Skeletal muscle tissue (tissue), 4 donors: ENCODE results near the gene ZNF749. TPM values are rescaled to one million over a fixed set of nuclear protein-coding genes. Genes with fewer than 3 reads are reported as not detected.

Experiments used
- H3K27ac ChIP-seq: one replicate; pipeline ENCODE4 v1.7.0; 2013; ENCODE audit warnings: mild to moderate bottlenecking, low read depth, low read length, inconsistent platforms
- H3K27me3 ChIP-seq, 3 donors: one replicate each; pipeline ENCODE4 v1.7.0; 2013; ENCODE audit warnings: low read length in 3 of 3; ENCODE audit not compliant: control insufficient read depth in 3 of 3, insufficient read depth in 3 of 3
- H3K36me3 ChIP-seq, 3 donors: one replicate each; pipeline ENCODE4 v1.7.0; 2013; ENCODE audit warnings: low read length in 3 of 3; ENCODE audit not compliant: control insufficient read depth in 3 of 3, insufficient read depth in 3 of 3
- H3K4me1 ChIP-seq, 3 donors: one replicate each; pipeline ENCODE4 v1.7.0; 2013; ENCODE audit warnings: low read length in 3 of 3, mild to moderate bottlenecking in 3 of 3; ENCODE audit not compliant: control insufficient read depth in 3 of 3, insufficient read depth in 3 of 3
- H3K4me3 ChIP-seq, 3 donors: one replicate each; pipeline ENCODE4 v1.7.0; 2013; ENCODE audit warnings: low read length in 3 of 3
- H3K9ac ChIP-seq, 3 donors: one replicate each; pipeline ENCODE4 v1.7.0; 2013; ENCODE audit warnings: low read length in 3 of 3, mild to moderate bottlenecking in 3 of 3, moderate library complexity in 2 of 3, low read depth in 1 of 3
- H3K9me3 ChIP-seq, 3 donors: one replicate each; pipeline ENCODE4 v1.7.0; 2013; ENCODE audit warnings: low read length in 3 of 3; ENCODE audit not compliant: control insufficient read depth in 3 of 3
- total RNA-seq: library from RNA; depleted of rRNA; stranded (reverse); fragments of >200 nt; gene quantifications from one replicate; pipeline ENCODE4 v1.2.3, GENCODE V29; 2014
- donor health status: Osteomylitis.

ZNF749 gene
- 13.6 TPM for total RNA-seq

DNA sequence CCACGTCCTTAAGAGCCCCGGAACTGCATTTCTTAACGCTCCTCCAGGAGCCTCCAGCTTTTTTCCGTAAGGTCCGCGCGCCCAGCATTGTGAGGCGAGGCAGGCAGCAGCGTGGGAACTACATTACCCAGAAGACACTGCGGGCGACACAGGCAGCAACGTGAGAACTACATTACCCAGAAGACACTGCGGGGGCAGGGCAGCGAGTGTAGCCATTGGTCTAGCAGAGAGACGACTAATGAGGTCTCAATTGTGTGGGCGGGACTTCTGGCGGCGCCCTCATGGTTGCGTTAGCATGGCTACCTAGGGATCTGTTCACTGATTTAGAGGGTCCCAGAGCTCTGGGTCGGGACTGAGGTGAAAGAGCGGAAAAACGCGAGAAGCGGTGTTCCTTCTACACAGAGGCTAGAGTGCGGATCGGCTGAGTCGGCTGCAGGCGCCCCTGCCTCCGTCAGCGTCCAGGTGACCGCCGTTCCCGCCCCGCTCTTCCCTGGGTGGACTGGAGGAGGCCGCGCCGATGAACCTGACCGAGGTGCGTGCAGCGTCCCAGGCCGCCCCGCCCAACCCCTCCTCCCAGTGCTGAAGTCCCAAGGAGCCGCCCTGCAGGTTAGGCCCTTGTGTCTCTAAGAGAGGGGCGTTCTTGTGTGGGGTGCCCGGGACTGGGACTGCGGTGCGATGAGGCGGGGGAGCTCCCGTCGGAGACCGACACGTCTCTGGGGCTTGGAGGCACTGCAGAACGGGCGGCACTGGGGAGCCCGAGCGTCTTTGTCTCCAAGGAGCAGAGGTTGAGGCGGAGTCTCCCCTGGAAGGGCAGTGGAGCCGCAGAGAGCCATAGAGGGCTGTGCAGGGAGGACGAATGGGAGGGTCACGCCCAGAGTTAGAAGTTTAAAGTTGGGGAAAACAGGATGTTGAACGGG is at the start of gene ZNF749:
Gene ZNF749 (plus strand): TSS at position 264 of the 917 bp plus-strand sequence. CDS start 254 bp downstream, at position 518.
- Histone ChIP-seq H3K4me1 (peaks cover 12 to 20% (median 16%) of the 10 kb centered on the region in 3 donors), H3K27ac (no peak within 1 kb of the TSS), H3K4me3 (peak within 1 kb of the TSS; percentile 83 to 93 (median 93)), H3K9ac (peak within 1 kb of the TSS; percentile 81 to 89 (median 82)), H3K27me3 (no peaks in the 10 kb centered on the region), H3K36me3 (peaks cover 6 to 10% (median 7%) of the 10 kb centered on the region in 3 donors), H3K9me3 (peaks cover 0 to 2% (median 0%) of the 10 kb centered on the region in 3 donors)

DNA sequence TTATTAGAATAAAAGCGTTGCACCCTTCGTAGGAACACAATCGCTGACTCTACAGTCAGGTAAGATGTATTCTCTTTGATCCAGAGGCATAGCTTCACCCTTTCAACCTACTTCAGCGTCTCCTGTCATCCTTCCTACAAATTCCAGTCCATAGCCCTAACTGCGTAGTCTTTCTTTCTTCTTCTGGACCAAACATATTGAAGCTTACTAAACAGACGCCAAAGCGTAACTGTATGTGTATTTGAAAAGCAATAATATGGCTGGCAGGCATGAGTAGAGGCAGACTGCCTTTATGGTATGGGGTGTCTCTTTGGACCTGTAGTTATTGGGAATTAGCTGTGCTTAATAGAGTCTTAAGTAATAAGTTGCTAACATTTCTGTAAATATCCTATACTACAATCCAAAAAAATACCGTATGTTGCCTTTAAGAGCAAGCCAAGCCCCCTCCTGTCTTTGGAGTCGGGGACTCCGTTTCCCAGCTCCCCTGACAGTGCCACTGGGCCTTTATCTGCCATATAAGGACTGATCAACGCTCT is 45.9 kb upstream of the ZNF749 start:
- no peaks in the 10 kb centered on the region for H3K9me3 ChIP-seq
- H3K27ac ChIP-seq = peak overlapping the region; percentile 98
- peaks cover 13 to 22% (median 16%) of the 10 kb centered on the region in 3 donors for H3K4me1 ChIP-seq
- H3K27me3 ChIP-seq = no peaks in the 10 kb centered on the region
- peak overlapping the region; percentile 89 to 96 (median 94) for H3K9ac ChIP-seq
- peak overlapping the region; percentile 82 to 95 (median 93) for H3K4me3 ChIP-seq
- peaks cover 9 to 12% (median 12%) of the 10 kb centered on the region in 3 donors for H3K36me3 ChIP-seq

DNA sequence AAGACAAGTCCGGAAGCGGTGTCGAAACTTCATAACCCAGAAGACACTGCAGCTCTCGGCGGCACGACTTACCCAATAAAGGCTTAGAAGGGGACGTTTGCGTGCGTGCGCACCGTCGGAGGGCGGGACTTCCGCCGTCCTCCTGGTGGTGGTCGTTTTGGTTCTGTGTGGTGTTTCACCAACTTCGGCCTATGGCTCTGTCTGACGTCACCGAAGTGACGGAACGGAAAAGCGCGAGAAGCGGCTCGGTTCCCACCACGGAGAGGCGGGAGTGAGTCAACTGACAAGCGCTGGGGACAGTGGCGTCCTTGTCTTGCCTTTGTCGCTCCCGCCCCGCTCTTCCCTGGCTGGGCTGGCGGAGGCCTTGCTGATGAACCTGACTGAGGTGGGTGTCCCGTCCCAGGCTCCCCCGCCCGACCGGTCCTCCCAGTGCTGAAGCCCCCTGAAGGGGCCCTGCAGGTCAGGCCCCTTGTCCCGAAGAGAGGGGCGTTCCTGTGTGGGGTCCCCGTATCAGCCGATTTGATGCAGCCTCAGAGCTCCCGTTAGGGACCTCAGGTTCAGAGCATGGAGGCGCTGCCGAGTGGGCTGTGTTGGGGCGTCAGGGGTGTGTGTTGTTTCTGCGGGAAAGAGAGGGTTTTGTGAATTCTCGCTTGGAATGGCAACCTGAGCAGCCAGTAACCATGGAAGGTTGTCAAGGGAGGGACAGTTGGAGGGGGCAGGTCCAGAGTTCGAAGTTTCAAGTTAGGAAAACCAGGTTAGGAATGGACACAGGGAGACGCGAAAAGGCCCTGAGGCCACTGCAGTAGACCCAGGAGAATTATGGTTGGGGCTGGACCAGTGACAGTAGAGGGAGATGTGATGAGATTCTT is 45.2 kb upstream of the ZNF749 start, which contains the start of gene ZNF548:
Gene ZNF548 (plus strand): TSS at position 125 of the 869 bp plus-strand sequence. CDS start 246 bp downstream, at position 371.
- Histone ChIP-seq H3K27ac (peak within 1 kb of the TSS; percentile 98), H3K36me3 (peaks cover 9 to 17% (median 16%) of the 10 kb centered on the region in 3 donors), H3K27me3 (no peaks in the 10 kb centered on the region), H3K4me3 (peak within 1 kb of the TSS; percentile 82 to 95 (median 93)), H3K9me3 (no peaks in the 10 kb centered on the region), H3K4me1 (peaks cover 13 to 22% (median 16%) of the 10 kb centered on the region in 3 donors), H3K9ac (peak within 1 kb of the TSS; percentile 89 to 96 (median 94))

DNA sequence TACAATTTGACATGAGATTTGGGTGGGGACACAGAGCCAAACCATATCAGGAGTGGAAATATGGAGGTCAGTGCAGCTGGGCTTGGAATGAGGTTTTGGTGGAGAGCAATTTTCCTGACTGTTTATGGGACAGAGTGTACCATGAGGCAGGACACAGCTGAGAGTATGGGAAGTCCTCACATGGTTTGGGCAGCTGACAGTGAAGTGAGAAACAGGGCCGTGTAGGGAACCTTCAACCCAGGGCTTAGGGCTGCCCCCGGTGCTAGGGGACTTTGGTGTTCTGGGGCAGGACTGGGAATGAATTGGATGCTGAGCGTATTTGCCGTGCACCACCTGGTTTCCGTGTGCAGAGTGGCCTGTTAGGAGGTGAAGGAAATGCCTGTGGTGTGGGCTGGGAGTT is 39.4 kb upstream of the ZNF749 start:
- Histone ChIP-seq H3K4me1 (peaks cover 4 to 10% (median 7%) of the 10 kb centered on the region in 3 donors), H3K27ac (no peak overlapping the region), H3K27me3 (no peaks in the 10 kb centered on the region), H3K36me3 (peaks cover 50 to 56% (median 54%) of the 10 kb centered on the region in 3 donors), H3K4me3 (no peak overlapping the region), H3K9me3 (peaks cover 2 to 8% (median 5%) of the 10 kb centered on the region in 3 donors), H3K9ac (no peak overlapping the region)

DNA sequence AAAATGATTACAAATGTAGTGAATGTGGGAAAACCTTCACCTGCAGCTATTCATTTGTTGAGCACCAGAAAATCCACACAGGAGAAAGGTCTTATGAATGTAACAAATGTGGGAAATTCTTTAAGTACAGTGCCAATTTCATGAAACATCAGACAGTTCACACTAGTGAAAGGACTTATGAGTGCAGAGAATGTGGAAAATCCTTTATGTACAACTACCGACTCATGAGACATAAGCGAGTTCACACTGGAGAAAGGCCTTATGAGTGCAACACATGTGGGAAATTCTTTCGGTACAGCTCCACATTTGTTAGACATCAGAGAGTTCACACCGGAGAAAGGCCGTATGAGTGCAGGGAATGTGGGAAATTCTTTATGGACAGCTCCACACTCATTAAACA is 36.3 kb upstream of the ZNF749 start:
- H3K9me3 ChIP-seq = peaks cover 2 to 8% (median 5%) of the 10 kb centered on the region in 3 donors
- H3K36me3 ChIP-seq = peaks cover 45 to 54% (median 49%) of the 10 kb centered on the region in 3 donors
- H3K9ac ChIP-seq = no peak overlapping the region
- no peak overlapping the region for H3K27ac ChIP-seq
- H3K4me3 ChIP-seq = no peak overlapping the region
- peaks cover 0 to 3% (median 0%) of the 10 kb centered on the region in 3 donors for H3K4me1 ChIP-seq
- no peaks in the 10 kb centered on the region for H3K27me3 ChIP-seq

DNA sequence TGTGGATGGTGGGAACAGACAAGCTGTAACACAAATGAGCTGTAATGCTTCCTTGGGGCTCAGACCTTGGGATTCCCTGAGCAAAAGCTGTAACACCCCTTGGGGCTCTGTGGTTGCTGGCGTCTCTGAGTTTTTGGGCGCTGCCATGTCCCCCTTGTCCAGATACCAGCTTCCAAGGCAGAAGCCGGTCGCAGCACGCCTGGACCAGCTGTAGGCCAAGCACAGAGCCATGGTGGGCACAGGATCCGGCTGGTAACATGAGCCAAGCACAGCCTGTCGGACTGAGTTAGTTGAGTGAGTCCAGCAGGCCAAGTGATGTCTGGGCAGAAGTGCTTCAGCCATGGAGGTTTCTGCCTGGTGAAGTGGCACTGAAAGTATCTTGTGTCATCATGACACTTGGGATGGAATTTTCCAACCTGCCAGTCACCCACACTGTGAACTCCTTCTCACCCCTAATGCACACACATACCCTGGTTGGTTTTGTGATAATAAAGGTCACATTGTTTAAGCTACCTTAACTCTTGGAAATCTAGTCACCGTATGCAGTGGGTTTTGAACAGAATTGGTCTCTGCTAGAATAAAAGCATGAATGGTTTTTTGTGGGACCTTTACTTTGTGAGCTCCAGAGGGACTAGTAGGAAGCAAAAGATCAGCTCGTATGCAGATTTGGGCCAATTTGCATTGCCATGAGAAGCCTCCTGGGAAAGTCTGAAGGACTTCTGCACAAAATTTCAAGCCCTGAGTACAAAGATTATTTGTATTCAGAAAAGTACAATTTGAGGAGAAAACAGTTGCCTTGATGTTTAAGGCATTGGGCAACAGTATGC is 31.2 kb upstream of the ZNF749 start:
- Histone ChIP-seq H3K36me3 (peaks cover 10 to 15% (median 11%) of the 10 kb centered on the region in 3 donors), H3K4me1 (no peaks in the 10 kb centered on the region), H3K4me3 (no peak overlapping the region), H3K9me3 (no peaks in the 10 kb centered on the region), H3K27me3 (no peaks in the 10 kb centered on the region), H3K9ac (no peak overlapping the region), H3K27ac (no peak overlapping the region)

DNA sequence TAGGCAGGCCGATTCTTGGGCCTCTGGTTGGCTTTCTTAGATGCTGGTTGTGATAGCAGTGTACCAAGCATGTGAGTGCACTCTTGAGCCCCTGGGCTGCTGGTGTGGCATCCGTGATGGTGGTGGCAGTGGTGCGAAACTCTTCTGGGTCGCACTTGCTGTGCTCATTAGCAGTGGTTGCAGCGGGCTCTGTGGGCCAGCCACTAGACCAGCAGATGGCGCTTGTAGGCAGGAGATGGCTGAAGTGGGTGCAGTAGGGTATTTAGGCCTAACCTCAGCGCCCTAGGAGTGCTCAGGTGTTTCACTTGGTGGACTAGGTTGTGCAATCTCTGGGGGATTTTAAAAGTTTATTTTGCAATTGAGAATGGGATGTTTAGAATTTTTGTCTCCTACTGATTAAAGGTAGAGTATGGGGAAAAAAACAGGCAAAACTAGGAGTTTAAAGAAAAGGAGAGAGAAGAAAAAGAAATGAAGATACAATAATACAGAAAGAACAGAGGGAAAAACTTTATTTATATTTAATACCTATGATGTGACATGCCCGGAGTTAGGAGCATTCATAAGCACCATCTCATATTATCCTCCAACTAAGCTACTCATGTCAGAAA is 28.5 kb upstream of the ZNF749 start:
- Histone ChIP-seq H3K9me3 (no peaks in the 10 kb centered on the region), H3K27me3 (no peaks in the 10 kb centered on the region), H3K4me3 (no peak overlapping the region), H3K9ac (peak overlapping the region in 1 of 3 donors; percentile 52), H3K4me1 (peaks cover 7 to 11% (median 7%) of the 10 kb centered on the region in 3 donors), H3K36me3 (peaks cover 2 to 6% (median 3%) of the 10 kb centered on the region in 3 donors), H3K27ac (no peak overlapping the region)

DNA sequence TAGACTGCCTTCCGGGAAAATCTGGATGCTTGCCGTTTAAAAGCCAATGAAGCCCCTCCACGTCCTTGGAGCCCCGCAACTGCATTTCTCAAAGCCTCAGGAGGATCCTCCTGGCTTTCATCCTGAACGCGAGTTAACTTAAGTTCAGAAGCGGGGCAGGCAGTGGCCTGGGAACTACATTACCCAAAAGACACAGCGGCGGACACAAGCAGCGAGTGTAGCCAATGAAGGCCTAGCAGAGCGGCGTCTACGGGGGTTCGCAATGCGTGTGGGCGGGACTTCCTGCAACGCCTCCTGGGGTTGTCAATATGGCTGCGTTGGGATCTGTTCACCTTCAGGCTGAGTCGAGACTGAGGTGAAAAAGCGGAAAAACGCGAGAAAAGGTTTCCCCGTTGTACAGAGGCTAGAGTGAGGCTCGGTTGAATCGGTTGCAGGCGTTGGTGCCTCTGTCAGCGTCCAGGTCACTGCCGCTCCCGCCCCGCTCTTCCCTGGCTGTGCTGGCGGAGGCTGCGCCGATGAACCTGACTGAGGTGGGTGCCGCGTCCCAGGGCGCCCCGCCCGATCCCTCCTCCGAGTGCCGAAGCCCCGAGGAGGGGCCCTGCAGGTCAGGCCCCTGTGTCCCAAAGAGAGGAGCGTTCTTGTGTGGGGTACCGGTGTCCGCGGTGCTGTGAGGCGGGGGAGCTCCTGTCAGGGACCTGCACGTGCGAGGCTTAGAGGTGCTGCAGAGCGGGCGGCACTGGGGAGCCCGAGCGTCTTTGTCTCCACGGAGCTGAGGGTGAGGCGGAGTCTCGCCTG is 24.1 kb upstream of the ZNF749 start, which contains the start of gene ZNF17:
Gene ZNF17 (plus strand): TSS at position 285 of the 795 bp plus-strand sequence. CDS start 2,455 bp downstream, outside the sequence.
- Histone ChIP-seq H3K27ac (peak within 1 kb of the TSS; percentile 79), H3K4me3 (peak within 1 kb of the TSS; percentile 97 to 99 (median 99))

More for the DNA sequence above, 24.1 kb upstream of the ZNF749 start, which contains the start of gene ZNF17:
- no peaks in the 10 kb centered on the region for H3K27me3 ChIP-seq
- H3K4me1 ChIP-seq = peaks cover 15 to 21% (median 16%) of the 10 kb centered on the region in 3 donors
- H3K9me3 ChIP-seq = no peaks in the 10 kb centered on the region
- peaks cover 16 to 22% (median 21%) of the 10 kb centered on the region in 3 donors for H3K36me3 ChIP-seq
- peak within 1 kb of the TSS; percentile 94 to 96 (median 94) for H3K9ac ChIP-seq
